ENCODE data around the gene FIG4. TPM values are rescaled to one million over a fixed set of nuclear protein-coding genes. Genes with fewer than 3 reads are reported as not detected.
A peak's percentile ranks its signal among the peaks of the same experiment; 100 is the strongest.

The FIG4 gene
- polyA plus RNA-seq, 1 donor (not counting 4 experiments of a cell fraction or from before 2014, with no cell fraction given): 12.8 TPM

DNA sequence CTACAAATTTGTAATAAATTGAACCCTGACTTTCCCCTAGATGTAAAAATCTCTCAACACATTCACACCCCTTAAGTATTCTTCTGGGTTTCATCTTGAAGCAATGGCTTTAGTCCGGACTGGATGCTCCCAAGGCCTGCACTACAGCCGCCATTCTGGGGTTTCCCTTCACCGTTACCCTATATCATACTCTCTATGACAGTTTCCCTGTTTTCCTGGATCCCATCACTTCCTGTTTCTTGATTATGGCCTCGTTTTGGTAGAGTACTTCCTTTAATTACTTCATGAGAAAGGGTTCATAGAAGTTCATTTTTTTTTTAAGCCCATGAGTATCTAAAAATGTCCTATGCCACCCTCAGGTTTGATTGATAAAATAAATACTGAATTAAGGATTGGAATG is 11.7 kb downstream of the FIG4 start:
- no peaks in the 10 kb centered on the region for H3K4me1 ChIP-seq (ENCODE audit: control insufficient read depth, extremely low read depth, insufficient read depth, low read length)
- H4K20me1 ChIP-seq (ENCODE audit: control insufficient read depth, extremely low read depth, insufficient read depth, low read length): no peaks in the 10 kb centered on the region
- H3K27ac ChIP-seq (ENCODE audit: control insufficient read depth, insufficient read depth, low read length): no peak overlapping the region
- no peak overlapping the region for H3K4me3 ChIP-seq (ENCODE audit: control insufficient read depth in 2 of 3, extremely low read depth in 1 of 3, insufficient read depth in 2 of 3, low read depth in 1 of 3, low read length in 3 of 3)
- no peak for DNase-seq (ENCODE audit: low read depth, low spot score)
- no peak for FAIRE-seq
- no peaks in the 10 kb centered on the region for H3K36me3 ChIP-seq (ENCODE audit: control insufficient read depth in 2 of 2, extremely low read depth in 1 of 2, insufficient read depth in 2 of 2, low read length in 2 of 2)
- H3K79me2 ChIP-seq (ENCODE audit: control insufficient read depth, insufficient read depth, low read length): no peaks in the 10 kb centered on the region
- H3K4me2 ChIP-seq (ENCODE audit: control insufficient read depth, extremely low read depth, insufficient read depth, low read depth, low read length): no peak overlapping the region
- dilution Hi-C loops (cut with MboI; ENCODE audit: extremely low pct_ligation_motif_present, low sequenced_read_pairs): no loop called here
- H3K27me3 ChIP-seq (ENCODE audit: control insufficient read depth, extremely low read depth, insufficient read depth, low read length): no peaks in the 10 kb centered on the region
- H3K9me1 ChIP-seq (ENCODE audit: control insufficient read depth, extremely low read depth, insufficient read depth, low read length): no peaks in the 10 kb centered on the region
- no peak overlapping the region for H2AFZ ChIP-seq (ENCODE audit: control insufficient read depth, low read length)
- no peak overlapping the region for H3K9ac ChIP-seq (ENCODE audit: control insufficient read depth, extremely low read depth, insufficient read depth, low read length)
- TF ChIP-seq EZH2 (IDR thresholded peaks at IDR 0.05; ENCODE audit: low read length): no peak
- TF ChIP-seq, protein P1, sequence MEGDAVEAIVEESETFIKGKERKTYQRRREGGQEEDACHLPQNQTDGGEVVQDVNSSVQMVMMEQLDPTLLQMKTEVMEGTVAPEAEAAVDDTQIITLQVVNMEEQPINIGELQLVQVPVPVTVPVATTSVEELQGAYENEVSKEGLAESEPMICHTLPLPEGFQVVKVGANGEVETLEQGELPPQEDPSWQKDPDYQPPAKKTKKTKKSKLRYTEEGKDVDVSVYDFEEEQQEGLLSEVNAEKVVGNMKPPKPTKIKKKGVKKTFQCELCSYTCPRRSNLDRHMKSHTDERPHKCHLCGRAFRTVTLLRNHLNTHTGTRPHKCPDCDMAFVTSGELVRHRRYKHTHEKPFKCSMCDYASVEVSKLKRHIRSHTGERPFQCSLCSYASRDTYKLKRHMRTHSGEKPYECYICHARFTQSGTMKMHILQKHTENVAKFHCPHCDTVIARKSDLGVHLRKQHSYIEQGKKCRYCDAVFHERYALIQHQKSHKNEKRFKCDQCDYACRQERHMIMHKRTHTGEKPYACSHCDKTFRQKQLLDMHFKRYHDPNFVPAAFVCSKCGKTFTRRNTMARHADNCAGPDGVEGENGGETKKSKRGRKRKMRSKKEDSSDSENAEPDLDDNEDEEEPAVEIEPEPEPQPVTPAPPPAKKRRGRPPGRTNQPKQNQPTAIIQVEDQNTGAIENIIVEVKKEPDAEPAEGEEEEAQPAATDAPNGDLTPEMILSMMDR (optimal IDR thresholded peaks at IDR 0.05 in 1 of 3, IDR thresholded peaks at IDR 0.05 in 1 of 3, conservative IDR thresholded peaks at IDR 0.05 in 1 of 3; ENCODE audit: extremely low read depth in 1 of 3, insufficient read depth in 2 of 3, low read length in 3 of 3): no peak
- no peaks in the 10 kb centered on the region for H3K9me3 ChIP-seq (ENCODE audit: control insufficient read depth, low read depth, low read length)

DNA sequence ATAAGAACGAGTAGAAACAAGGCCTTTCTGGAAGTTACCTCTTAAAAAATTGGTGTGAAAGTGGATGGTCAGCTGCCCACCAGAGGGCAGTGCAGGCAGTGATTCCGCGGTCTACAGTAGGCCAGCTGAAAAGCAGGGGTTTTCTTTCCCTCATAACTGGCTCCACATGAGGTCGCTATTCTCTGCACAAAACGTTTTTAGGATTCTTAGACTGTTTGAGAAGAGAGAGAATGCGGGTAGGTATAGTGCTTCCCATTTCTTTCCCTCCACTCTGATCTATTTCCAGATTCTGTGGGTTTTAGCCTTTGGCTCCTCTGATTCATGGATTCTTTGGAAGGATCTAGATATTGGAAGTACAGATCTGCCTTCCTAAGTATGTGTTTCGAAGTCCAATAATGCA is 14.2 kb downstream of the FIG4 start:
- Histone ChIP-seq H2AFZ (ENCODE audit: control insufficient read depth, low read length) (no peak overlapping the region), H3K27ac (ENCODE audit: control insufficient read depth, insufficient read depth, low read length) (no peak overlapping the region), H3K9me1 (ENCODE audit: control insufficient read depth, extremely low read depth, insufficient read depth, low read length) (no peaks in the 10 kb centered on the region), H3K9ac (ENCODE audit: control insufficient read depth, extremely low read depth, insufficient read depth, low read length) (no peak overlapping the region), H3K4me3 (ENCODE audit: control insufficient read depth in 2 of 3, extremely low read depth in 1 of 3, insufficient read depth in 2 of 3, low read depth in 1 of 3, low read length in 3 of 3) (no peak overlapping the region), H3K27me3 (ENCODE audit: control insufficient read depth, extremely low read depth, insufficient read depth, low read length) (no peaks in the 10 kb centered on the region), H3K9me3 (ENCODE audit: control insufficient read depth, low read depth, low read length) (no peaks in the 10 kb centered on the region), H3K79me2 (ENCODE audit: control insufficient read depth, insufficient read depth, low read length) (no peaks in the 10 kb centered on the region), H3K4me2 (ENCODE audit: control insufficient read depth, extremely low read depth, insufficient read depth, low read depth, low read length) (no peak overlapping the region), H3K4me1 (ENCODE audit: control insufficient read depth, extremely low read depth, insufficient read depth, low read length) (no peaks in the 10 kb centered on the region), H3K36me3 (ENCODE audit: control insufficient read depth in 2 of 2, extremely low read depth in 1 of 2, insufficient read depth in 2 of 2, low read length in 2 of 2) (no peaks in the 10 kb centered on the region), H4K20me1 (ENCODE audit: control insufficient read depth, extremely low read depth, insufficient read depth, low read length) (no peaks in the 10 kb centered on the region)
- DNase-seq (ENCODE audit: low read depth, low spot score) (peak; percentile 46), FAIRE-seq (peak; percentile 93)
- dilution Hi-C loops (cut with MboI; ENCODE audit: extremely low pct_ligation_motif_present, low sequenced_read_pairs): no loop called here
- TF ChIP-seq EZH2 (IDR thresholded peaks at IDR 0.05; ENCODE audit: low read length): no peak
- TF ChIP-seq, protein P1 (optimal IDR thresholded peaks at IDR 0.05 in 1 of 3, IDR thresholded peaks at IDR 0.05 in 1 of 3, conservative IDR thresholded peaks at IDR 0.05 in 1 of 3; ENCODE audit: extremely low read depth in 1 of 3, insufficient read depth in 2 of 3, low read length in 3 of 3): peak; percentile 93 to 99 (median 98)
